CD4-positive, alpha-beta T cell treated with Interferon gamma for 1 hour (primary cell): ENCODE data around the gene SPTBN5.

ENCODE experiments used
- DNase-seq: peaks from one replicate; pipeline ENCODE4 v3.0.0-alpha.2; 2020

Gene SPTBN5

DNA sequence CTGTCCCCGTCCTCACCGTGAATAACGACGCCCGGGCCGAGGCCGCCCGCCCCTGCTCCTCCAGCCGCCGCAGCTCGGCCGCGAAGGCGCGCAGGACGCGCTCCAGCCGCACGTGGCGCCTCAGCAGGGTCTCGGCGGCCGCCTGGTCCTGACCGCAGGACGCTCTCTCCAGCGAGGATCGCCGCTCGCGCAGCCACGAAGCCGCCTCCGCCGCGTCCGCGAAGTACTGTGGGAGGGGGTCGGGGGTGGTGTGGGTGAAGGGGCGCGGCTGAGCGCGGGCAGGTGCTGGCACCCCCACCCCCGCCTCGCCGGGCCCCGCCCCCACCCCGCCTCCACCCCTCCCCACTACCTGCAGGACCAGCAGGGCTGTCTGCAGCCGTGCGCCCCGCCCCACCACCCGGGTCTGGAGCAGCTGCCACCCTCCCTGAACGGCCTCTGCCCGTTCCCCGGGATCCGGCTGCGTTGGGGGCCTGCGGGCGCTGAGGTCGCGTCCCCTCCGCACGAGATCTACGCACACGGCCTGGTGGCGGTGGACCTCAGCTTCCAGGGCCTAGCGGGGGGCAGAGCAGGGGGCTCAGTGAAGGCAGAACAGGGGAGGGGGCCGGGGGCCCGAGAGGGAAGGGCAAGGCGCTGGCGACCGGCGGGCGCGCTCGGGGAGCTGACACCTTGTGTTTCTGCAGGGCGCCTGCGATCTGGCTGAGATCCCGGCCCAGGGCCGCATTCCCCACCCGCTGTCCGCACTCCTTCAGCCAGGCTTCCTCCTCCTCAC, 11.7 kb downstream of the SPTBN5 start:
- DNase-seq: no peak

GRCh38 chr15:41881550-41881919, 12.3 kb downstream of the SPTBN5 start:
- no peak for DNase-seq

DNA sequence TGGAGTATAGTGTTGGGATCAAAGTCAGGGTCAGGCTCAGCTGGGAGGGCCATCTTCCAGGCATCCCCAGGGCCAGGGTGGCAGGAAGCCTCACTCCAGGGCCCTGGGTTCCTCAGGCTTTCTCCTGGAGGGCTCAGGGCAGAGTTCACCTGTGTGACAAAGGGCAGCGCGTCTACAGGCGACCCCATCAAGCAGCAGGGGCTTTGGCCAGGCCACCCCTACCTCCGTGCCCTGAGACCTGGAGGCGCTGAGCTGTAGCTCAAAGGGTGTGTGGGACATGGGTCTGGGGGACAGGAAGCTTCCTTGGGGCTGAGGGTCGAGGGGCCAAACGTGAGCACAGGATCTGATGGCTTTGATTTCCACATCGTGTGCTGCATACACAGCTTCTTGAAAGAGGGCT, 12.8 kb downstream of the SPTBN5 start:
- no peak for DNase-seq

DNA sequence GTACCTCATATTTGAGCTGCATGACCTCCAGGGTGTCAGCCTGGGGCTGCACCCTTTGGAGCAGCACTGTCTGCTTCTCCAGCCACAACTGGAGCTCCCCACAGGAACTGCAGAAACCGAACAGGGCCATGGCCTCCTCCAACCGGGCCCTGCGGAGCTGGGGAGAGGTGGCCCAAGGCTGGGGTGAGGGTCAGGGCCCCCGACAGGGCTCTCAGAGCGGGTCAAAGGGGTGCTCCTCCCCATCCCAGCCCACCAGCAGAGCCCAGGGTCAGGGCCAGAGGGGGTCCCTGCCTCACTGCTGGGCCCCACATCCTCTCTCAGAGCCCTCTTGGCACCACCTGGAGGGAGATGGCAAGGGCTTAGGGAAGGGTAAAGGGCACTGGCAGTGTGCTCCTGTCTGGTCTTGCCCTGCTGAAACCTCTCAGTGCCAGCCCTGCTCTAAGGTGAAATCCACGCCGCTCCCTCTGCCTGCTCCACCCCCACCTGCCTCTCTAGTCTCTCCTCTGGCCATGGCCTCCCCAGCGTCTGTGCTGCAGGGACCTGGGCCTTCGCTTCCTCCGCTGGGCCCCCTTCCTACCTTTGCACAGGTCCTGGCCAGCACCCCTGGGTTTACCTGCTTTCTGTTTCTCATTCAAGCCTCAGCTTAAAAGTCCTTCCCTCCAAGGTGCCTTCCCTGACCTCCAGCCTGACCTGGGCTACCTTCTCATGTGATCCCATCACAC, 13.5 kb downstream of the SPTBN5 start:
- no peak for DNase-seq

- no peak for DNase-seq
Measured at GRCh38 chr15:41879321-41879845, 14.5 kb downstream of the SPTBN5 start.

DNA sequence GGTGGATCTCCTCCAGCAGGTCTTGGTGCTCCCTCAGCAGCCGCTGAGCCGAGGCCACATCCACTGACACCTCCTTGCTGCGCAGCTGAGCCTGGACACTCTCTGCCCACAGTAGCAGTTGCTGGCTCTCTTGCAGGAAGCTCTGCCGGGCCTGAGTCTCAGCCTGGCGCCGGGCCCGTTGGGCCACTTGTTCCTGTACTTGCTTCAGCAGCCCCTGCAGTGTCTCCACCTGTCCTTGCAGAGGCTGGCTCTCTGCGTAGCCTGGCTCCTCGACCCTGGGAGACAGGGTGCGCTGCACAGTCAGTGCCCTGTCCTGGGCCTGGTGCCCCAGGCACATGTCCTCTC, 15.5 kb downstream of the SPTBN5 start:
- DNase-seq: no peak

- DNase-seq: no peak
Measured at GRCh38 chr15:41877631-41878354, 16.1 kb downstream of the SPTBN5 start.

- DNase-seq: no peak
Measured at GRCh38 chr15:41876689-41877088, 17.2 kb downstream of the SPTBN5 start.

- DNase-seq: no peak
Measured at GRCh38 chr15:41876007-41876406, 17.8 kb downstream of the SPTBN5 start.

DNA sequence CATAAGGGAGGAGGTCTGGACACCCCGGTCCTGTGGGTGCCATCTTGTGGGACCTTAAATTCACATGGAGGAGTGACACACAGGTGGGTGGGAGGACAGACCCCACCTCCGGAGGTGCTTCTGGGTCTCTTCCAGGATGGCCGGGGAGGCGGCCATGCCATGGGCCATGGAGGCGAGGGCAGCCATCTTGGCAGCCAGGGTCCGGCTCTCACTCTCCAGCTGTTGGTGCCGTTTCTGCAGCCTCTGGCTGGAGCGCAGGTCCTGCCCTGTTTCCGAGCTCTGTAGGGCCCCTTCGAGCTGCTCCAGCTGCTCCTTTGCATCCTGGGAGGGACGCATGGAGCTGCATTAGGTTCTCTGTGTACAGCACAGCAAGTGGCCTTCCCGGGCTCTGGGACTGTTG, 19.1 kb downstream of the SPTBN5 start:
- no peak for DNase-seq

- no peak for DNase-seq
Measured at GRCh38 chr15:41873711-41874110, 20.1 kb downstream of the SPTBN5 start.

DNA sequence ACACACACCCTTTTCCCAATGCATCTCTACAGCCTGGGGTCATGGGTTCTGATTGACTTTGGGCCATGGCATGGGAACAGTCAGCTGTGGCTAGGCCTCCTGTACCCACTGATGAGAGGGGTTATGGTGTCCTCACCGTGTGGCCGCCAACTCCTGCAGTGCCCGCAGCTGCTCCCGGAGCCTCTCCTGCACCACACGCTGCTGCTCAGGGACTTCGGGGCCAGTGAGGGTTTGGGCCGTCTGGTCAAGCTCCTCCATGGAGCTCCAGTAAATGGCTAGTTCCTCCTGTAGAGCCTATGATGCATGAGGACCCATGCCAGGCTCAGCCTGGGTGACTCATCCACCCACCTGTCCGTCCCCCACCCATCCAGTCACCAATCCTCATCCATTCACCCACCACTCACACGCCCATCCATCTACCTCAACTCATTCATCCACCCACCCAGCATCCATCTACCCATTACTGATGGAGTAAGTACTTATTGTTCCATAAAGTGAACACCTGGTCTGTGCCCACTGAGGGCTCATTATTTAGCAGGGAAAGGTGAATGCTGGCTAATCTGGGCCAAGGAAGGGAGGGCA, 21.6 kb downstream of the SPTBN5 start:
- DNase-seq: no peak

GRCh38 chr15:41871175-41871905, 22.5 kb downstream of the SPTBN5 start:
- DNase-seq: no peak

DNA sequence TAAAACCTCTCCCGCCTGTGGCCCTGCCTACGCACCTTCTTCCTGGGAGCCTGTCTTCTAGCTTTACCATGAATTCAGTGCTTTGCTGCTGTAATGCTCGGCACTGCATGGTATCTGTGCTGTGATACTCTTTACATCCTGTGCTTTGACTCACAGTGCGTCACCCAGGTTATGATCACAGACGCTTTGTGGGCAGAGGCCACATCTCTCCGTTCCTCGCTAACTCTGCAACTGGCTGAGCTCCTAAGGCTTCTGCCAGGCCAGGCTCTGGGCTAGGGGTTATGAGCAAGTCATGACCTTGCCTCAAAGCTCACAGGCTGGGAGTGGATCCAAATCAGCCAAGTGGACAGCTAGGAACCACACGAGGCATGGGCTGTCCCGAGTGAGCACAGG, 23.2 kb downstream of the SPTBN5 start:
- peak; percentile 40 for DNase-seq

- DNase-seq: no peak
Measured at GRCh38 chr15:41869770-41870688, 23.8 kb downstream of the SPTBN5 start.

- no peak for DNase-seq
Measured at GRCh38 chr15:41868321-41868720, 25.5 kb downstream of the SPTBN5 start.

DNA sequence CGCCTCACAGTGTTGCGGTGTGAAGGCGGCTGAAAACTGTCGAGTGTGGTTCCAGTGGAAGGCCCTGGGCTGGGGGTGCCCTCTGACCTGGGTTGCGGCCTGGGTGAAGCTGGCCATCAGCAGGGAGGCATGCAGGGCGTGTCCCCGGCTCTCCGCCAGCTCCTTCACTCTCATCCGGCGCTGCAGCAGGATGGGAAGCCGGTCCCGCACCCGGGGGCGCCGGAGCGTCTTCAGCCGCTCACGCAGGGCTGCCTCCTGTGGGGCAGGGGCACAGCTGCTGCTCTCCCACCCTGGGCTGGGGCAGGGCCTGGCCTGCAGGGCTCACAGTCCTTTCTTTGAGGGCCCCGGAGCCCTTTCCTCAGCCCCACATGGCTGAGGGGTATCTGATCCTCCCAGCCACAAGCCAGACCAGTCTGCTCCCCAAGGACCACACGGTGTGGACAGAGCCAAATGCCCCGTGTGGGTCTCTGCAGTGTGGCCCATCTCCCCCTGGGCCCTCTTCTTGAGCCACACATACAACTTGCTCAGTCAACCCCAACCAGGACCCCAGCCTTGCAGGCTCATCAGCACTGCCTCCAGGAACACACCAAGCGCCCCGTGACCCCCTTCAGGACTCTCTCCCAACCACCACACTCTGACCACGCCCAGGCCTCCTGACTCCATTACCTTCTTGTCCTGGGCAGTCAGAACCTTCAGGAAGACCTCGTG, 26.8 kb downstream of the SPTBN5 start:
- no peak for DNase-seq

- DNase-seq: no peak
Measured at GRCh38 chr15:41866263-41866703, 27.6 kb downstream of the SPTBN5 start.

DNA sequence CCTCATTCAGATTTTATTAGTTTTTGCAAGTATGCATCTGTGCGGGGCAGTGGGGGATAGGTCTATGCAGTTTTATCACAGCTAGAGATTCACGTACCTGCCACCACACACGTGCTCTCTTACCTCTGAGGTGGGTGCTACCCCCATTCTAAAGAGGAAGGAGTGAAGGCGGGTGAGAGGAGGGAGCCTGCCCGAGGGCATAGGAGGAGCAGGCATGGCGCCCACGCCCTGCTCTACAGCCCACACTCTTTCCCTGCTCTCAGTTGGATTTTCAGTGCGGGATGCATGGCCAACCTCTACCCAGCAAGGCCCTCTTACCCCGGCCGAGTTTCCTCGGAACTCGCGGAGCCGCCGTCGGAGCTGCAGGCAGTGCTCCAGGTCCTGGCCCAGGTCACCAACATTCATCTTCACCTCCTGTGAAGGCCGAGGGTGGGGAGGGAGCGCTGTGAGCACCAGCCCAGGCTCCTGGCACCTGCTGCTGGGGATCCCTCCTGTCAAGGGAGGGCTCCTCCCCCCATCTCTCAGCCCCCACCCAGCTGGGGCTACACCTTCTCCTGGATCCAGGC, 28.3 kb downstream of the SPTBN5 start:
- no peak for DNase-seq

- DNase-seq: no peak
Measured at GRCh38 chr15:41862515-41863116, 31.2 kb downstream of the SPTBN5 start.
